IMR-90 (cell line): Measurements from ENCODE around the gene FSTL1. TPM values are rescaled to one million over a fixed set of nuclear protein-coding genes. Genes with fewer than 3 reads are reported as not detected.

Experiments used
- ATAC-seq: fragments of 200-7000 bp; cut with Tn5 transposase; 2 replicates; pipeline ENCODE4 v1.9.1; 2020; ENCODE audit warnings: low read depth, mild to moderate bottlenecking, moderate library complexity
- BruUV-seq: library from RNA; stranded (reverse); fragments of 400-500 nt; replicated peaks from 2 replicates; lab custom pipeline; 2021; lab: Mats Ljungman, UMichigan
- CTCF ChIA-PET: fragments of 300-600 bp; formaldehyde crosslinking; extraction: SDS; loops from one replicate; lab custom pipeline; 2021; ENCODE audit warnings: antibody characterized with exemption; lab: Yijun Ruan, JAX
- POLR2A ChIA-PET: fragments of 300-600 bp; sonication (Branson Sonifier 250); formaldehyde crosslinking; loops from one replicate; lab custom pipeline; 2022; ENCODE audit warnings: antibody characterized with exemption; ENCODE audit not compliant: unreplicated experiment; lab: Charles Lee
- DNase-seq: peaks from one replicate; pipeline ENCODE4 v3.0.0; 2013
- H2AFZ ChIP-seq: replicated peaks from 2 replicates; pipeline ENCODE3; 2013; ENCODE audit warnings: low read length, mild to moderate bottlenecking; ENCODE audit not compliant: poor library complexity
- H2AK5ac ChIP-seq: 2 replicates; pipeline ENCODE4 v1.6.1; 2013; ENCODE audit warnings: low read depth, low read length, inconsistent platforms
- H2AK9ac ChIP-seq: replicated peaks from 2 replicates; pipeline ENCODE3; 2013; ENCODE audit warnings: mild to moderate bottlenecking, low read depth, low read length, moderate library complexity; ENCODE audit not compliant: poor library complexity
- H2BK120ac ChIP-seq: 2 replicates; pipeline ENCODE4 v1.6.1; 2013; ENCODE audit warnings: low read depth, low read length, inconsistent platforms
- H2BK15ac ChIP-seq: 3 replicates; pipeline ENCODE4 v1.6.1; 2013; ENCODE audit warnings: low read depth, low read length, inconsistent platforms
- H2BK20ac ChIP-seq: 2 replicates; pipeline ENCODE4 v1.6.1; 2013; ENCODE audit warnings: low read depth, mild to moderate bottlenecking, inconsistent platforms, low read length, moderate library complexity
- H2BK5ac ChIP-seq: 2 replicates; pipeline ENCODE4 v1.6.1; 2013; ENCODE audit warnings: mild to moderate bottlenecking, low read depth, low read length, inconsistent platforms; ENCODE audit not compliant: poor library complexity, severe bottlenecking
- H3K14ac ChIP-seq: replicated peaks from 2 replicates; pipeline ENCODE4 v1.6.1; 2013; ENCODE audit warnings: low read depth, low read length, inconsistent platforms
- H3K18ac ChIP-seq: 2 replicates; pipeline ENCODE4 v1.6.1; 2013; ENCODE audit warnings: low read depth, low read length, control low read depth
- H3K23ac ChIP-seq: 2 replicates; pipeline ENCODE4 v1.6.1; 2013; ENCODE audit warnings: low read depth, low read length, inconsistent platforms
- H3K27ac ChIP-seq: 2 replicates; pipeline ENCODE4 v1.5.1; 2013; ENCODE audit warnings: mild to moderate bottlenecking, control low read depth, low read length; ENCODE audit not compliant: insufficient read depth
- H3K27me3 ChIP-seq: 2 replicates; pipeline ENCODE4 v1.6.1; 2013; ENCODE audit warnings: low read length; ENCODE audit not compliant: control insufficient read depth, insufficient read depth
- H3K36me3 ChIP-seq: 2 replicates; pipeline ENCODE4 v1.6.1; 2013; ENCODE audit warnings: low read length, mixed read lengths; ENCODE audit not compliant: control insufficient read depth, insufficient read depth
- H3K4ac ChIP-seq: 2 replicates; pipeline ENCODE4 v1.6.1; 2013; ENCODE audit warnings: low read depth, low read length, inconsistent platforms
- H3K4me1 ChIP-seq: 2 replicates; pipeline ENCODE4 v1.6.1; 2013; ENCODE audit warnings: low read length, mixed read lengths; ENCODE audit not compliant: control insufficient read depth, insufficient read depth
- H3K4me2 ChIP-seq: 2 replicates; pipeline ENCODE4 v1.6.1; 2013; ENCODE audit warnings: low read depth, mild to moderate bottlenecking, control low read depth, low read length, moderate library complexity
- H3K4me3 ChIP-seq: 2 replicates; pipeline ENCODE4 v1.5.1; 2013; ENCODE audit warnings: low read depth, mild to moderate bottlenecking, control low read depth, low read length, moderate library complexity; ENCODE audit not compliant: insufficient read depth
- H3K56ac ChIP-seq: 2 replicates; pipeline ENCODE4 v1.6.1; 2013; ENCODE audit warnings: low read length, inconsistent platforms; ENCODE audit not compliant: insufficient read depth; ENCODE audit errors: extremely low read depth
- H3K79me1 ChIP-seq, 2 experiments: 2 replicates each; pipeline ENCODE4 v1.6.1; 2013; ENCODE audit warnings: low read length in 2 of 2, inconsistent platforms in 1 of 2, low read depth in 1 of 2
- H3K9ac ChIP-seq: 2 replicates; pipeline ENCODE4 v1.6.1; 2013; ENCODE audit warnings: low read depth, low read length, control low read depth
- H3K9me1 ChIP-seq: 2 replicates; pipeline ENCODE4 v1.6.1; 2013; ENCODE audit warnings: low read length, inconsistent platforms; ENCODE audit not compliant: insufficient read depth
- H3K9me3 ChIP-seq: 2 replicates; pipeline ENCODE4 v1.6.1; 2013; ENCODE audit warnings: low read length; ENCODE audit not compliant: control insufficient read depth, insufficient read depth
- H4K20me1 ChIP-seq: 2 replicates; pipeline ENCODE4 v1.6.1; 2013; ENCODE audit warnings: low read length, inconsistent platforms; ENCODE audit not compliant: insufficient read depth
- H4K5ac ChIP-seq: 2 replicates; pipeline ENCODE4 v1.6.1; 2013; ENCODE audit warnings: mild to moderate bottlenecking, low read depth, low read length, control low read depth
- H4K8ac ChIP-seq, 2 experiments: 2 replicates each; pipeline ENCODE4 v1.6.1; 2013; ENCODE audit warnings: low read depth in 2 of 2, low read length in 2 of 2, control low read depth in 1 of 2, inconsistent platforms in 1 of 2
- H4K91ac ChIP-seq: 2 replicates; pipeline ENCODE4 v1.6.1; 2013; ENCODE audit warnings: low read depth, low read length, inconsistent platforms; ENCODE audit not compliant: insufficient read depth
- BHLHE40 ChIP-seq: fragments of 150-350 bp; IDR thresholded peaks from 2 replicates; pipeline ENCODE4 v1.6.1; 2016; ENCODE audit warnings: mild to moderate bottlenecking, low read depth, low read length
- CEBPB ChIP-seq: IDR thresholded peaks from 2 replicates; pipeline ENCODE4 v1.6.1; 2012; ENCODE audit warnings: low read depth, low read length, improper control_type of control experiment
- MAFK ChIP-seq: IDR thresholded peaks from 2 replicates; pipeline ENCODE4 v1.6.1; 2012; ENCODE audit warnings: low read depth, low read length, improper control_type of control experiment
- MAZ ChIP-seq: IDR thresholded peaks from 2 replicates; pipeline ENCODE4 v1.6.1; 2012; ENCODE audit warnings: low read depth, mild to moderate bottlenecking, low read length, improper control_type of control experiment, moderate library complexity, borderline replicate concordance
- MXI1 ChIP-seq: IDR thresholded peaks from 2 replicates; pipeline ENCODE4 v1.6.1; 2012; ENCODE audit warnings: low read depth, mild to moderate bottlenecking, low read length, moderate library complexity, borderline replicate concordance
- RAD21 ChIP-seq: IDR thresholded peaks from 2 replicates; pipeline ENCODE4 v1.6.1; 2012; ENCODE audit warnings: low read length, improper control_type of control experiment
- RFX5 ChIP-seq: IDR thresholded peaks from 2 replicates; pipeline ENCODE4 v1.8.0; 2012; ENCODE audit warnings: low read depth, mild to moderate bottlenecking, low read length, moderate library complexity
- SMC3 ChIP-seq: fragments of 150-350 bp; IDR thresholded peaks from 2 replicates; pipeline ENCODE4 v1.6.1; 2016; ENCODE audit warnings: low read depth, mild to moderate bottlenecking, antibody characterized with exemption, low read length, moderate library complexity
- WGBS, 2 experiments: methylation state at CpG; one replicate each; pipeline versions ENCODE4 v1.1.5 to v1.1.7; 2013; ENCODE audit warnings: missing lambda C conversion rate in 2 of 2; ENCODE audit not compliant: insufficient read length in 1 of 2; ENCODE audit errors: extremely low coverage in 2 of 2; 5-methylcytosine and 5-hydroxymethylcytosine counted together
- dilution Hi-C: fragments of 300-500 bp; cut with HindIII; formaldehyde crosslinking; loops from one replicate; pipeline ENCODE4 v1.14.3; 2018; ENCODE audit warnings: low sequenced_read_pairs; ENCODE audit not compliant: unreplicated experiment
- in situ Hi-C: fragments of 300-500 bp; cut with MboI; formaldehyde crosslinking; loops from 3 replicates; pipeline ENCODE4 v1.14.3; 2019; ENCODE audit warnings: low sequenced_read_pairs, inconsistent platforms, mixed read lengths
- intact Hi-C: fragments of 100-400 bp; cut with micrococcal nuclease; formaldehyde crosslinking; loops from 2 replicates; pipeline ENCODE4 v1.10.0; 2022
- polyA plus RNA-seq, 3 experiments: library from polyadenylated mRNA; depleted of rRNA; stranded (reverse); fragments of >200 nt; gene quantifications; 2 replicates each; pipeline ENCODE4 v1.2.3, GENCODE V29; 2012; ENCODE audit warnings: low replicate concordance in 1 of 3
- total RNA-seq: library from RNA; depleted of rRNA; stranded (reverse); fragments of >200 nt; gene quantifications from 2 replicates; pipeline ENCODE4 v1.2.3, GENCODE V29; 2012
- TF ChIP-seq, protein P1 (sequence below): fragments of 150-350 bp; IDR thresholded peaks from 2 replicates; pipeline ENCODE4 v1.6.1; 2017; ENCODE audit warnings: mild to moderate bottlenecking, antibody characterized with exemption, low read length, low read depth
- TF ChIP-seq, protein P2 (sequence below): conservative IDR thresholded peaks from 2 replicates; pipeline ENCODE4 v1.5.1; 2012; ENCODE audit warnings: mild to moderate bottlenecking, low read depth, low read length, improper control_type of control experiment
- TF ChIP-seq, protein P3 (sequence below): fragments of 150-350 bp; IDR thresholded peaks from 2 replicates; pipeline ENCODE4 v1.6.1; 2016; ENCODE audit warnings: low read depth, mild to moderate bottlenecking, low read length, moderate library complexity, borderline replicate concordance

FSTL1 gene
- total and polyA plus RNA-seq, 2 of the 4 experiments (the other 2 are of a cell fraction), result 864 to 1,642 TPM

DNA sequence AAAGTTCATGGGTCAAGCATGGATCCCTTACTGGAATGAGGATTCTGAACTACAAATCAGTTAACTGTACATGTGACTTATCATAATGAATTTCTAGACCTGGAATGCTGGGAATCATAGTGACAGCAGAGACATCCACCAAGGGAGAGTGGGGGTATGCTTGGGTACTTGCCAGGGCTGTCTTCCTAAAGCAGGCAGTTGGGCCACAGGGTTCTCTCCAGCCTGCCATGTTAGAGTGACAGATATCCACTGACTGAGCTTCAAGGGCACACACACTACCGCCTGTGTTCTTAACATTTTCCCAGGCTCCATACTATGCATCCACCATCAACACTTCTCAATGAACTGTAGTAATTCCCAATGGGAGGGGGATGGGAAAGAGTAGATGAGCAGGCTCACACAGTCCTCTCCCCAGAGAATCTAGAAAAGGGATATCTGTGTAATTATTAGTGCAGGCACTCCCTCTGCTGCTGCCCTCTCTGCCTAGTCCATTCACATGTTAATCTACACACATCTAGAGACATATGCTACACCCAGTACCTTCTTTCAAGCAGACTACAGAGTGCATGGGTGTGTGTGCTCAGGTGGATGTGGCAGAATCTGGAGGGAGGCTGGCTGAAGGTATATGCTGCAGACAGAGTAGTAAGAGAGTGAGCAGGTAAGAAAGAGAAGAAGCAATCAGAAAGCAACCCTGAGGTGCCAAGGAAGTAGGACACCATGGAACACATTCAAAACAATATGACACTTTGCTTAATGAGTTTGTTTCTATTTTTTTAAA lies 3.7 kb downstream of the FSTL1 start:
- peak overlapping the region; percentile 95 for H3K4me2 ChIP-seq
- ChIA-PET POLR2A (interaction anchor here (0.6 kb wide), 1 partner anchor 112 kb away, joined by 3 read pairs; no protein-coding TSS in a partner anchor), CTCF (interaction anchor here (0.6 kb wide), 1 partner anchor 994 kb away, joined by 4 read pairs; no protein-coding TSS in a partner anchor)
- peak overlapping the region; percentile 28 for H2BK5ac ChIP-seq
- H4K5ac ChIP-seq, result no peak overlapping the region
- TF ChIP-seq SMC3 (no peak), RAD21 (no peak), MXI1 (no peak), CEBPB (no peak), MAFK (no peak), BHLHE40 (no peak), RFX5 (no peak), MAZ (no peak)
- TF ChIP-seq, protein P1, sequence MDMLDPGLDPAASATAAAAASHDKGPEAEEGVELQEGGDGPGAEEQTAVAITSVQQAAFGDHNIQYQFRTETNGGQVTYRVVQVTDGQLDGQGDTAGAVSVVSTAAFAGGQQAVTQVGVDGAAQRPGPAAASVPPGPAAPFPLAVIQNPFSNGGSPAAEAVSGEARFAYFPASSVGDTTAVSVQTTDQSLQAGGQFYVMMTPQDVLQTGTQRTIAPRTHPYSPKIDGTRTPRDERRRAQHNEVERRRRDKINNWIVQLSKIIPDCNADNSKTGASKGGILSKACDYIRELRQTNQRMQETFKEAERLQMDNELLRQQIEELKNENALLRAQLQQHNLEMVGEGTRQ, result no peak
- TF ChIP-seq, protein P2, sequence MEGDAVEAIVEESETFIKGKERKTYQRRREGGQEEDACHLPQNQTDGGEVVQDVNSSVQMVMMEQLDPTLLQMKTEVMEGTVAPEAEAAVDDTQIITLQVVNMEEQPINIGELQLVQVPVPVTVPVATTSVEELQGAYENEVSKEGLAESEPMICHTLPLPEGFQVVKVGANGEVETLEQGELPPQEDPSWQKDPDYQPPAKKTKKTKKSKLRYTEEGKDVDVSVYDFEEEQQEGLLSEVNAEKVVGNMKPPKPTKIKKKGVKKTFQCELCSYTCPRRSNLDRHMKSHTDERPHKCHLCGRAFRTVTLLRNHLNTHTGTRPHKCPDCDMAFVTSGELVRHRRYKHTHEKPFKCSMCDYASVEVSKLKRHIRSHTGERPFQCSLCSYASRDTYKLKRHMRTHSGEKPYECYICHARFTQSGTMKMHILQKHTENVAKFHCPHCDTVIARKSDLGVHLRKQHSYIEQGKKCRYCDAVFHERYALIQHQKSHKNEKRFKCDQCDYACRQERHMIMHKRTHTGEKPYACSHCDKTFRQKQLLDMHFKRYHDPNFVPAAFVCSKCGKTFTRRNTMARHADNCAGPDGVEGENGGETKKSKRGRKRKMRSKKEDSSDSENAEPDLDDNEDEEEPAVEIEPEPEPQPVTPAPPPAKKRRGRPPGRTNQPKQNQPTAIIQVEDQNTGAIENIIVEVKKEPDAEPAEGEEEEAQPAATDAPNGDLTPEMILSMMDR, result no peak
- TF ChIP-seq, protein P3, sequence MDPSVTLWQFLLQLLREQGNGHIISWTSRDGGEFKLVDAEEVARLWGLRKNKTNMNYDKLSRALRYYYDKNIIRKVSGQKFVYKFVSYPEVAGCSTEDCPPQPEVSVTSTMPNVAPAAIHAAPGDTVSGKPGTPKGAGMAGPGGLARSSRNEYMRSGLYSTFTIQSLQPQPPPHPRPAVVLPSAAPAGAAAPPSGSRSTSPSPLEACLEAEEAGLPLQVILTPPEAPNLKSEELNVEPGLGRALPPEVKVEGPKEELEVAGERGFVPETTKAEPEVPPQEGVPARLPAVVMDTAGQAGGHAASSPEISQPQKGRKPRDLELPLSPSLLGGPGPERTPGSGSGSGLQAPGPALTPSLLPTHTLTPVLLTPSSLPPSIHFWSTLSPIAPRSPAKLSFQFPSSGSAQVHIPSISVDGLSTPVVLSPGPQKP, result no peak
- H3K4me3 ChIP-seq, result no peak overlapping the region
- H3K9me3 ChIP-seq, result no peaks in the 10 kb centered on the region
- peak overlapping the region; percentile 68 for H3K14ac ChIP-seq
- H3K27me3 ChIP-seq, result no peaks in the 10 kb centered on the region
- in situ Hi-C loops (loop anchor here (25.0 kb wide), 2 partner anchors 340 to 1040 kb away; no protein-coding TSS in a partner anchor), dilution Hi-C loops (no loop called here), intact Hi-C loops (loop anchor here (1.0 kb wide), 1 partner anchor 43 kb away; no protein-coding TSS in a partner anchor)
- peaks cover 62% of the 10 kb centered on the region for H4K20me1 ChIP-seq
- BruUV-seq, result TSS peak; percentile 0
- no peak for ATAC-seq
- 0 out of 2 replicates have a peak overlapping the region, but pooled peaks have one; percentile 56 for H3K4ac ChIP-seq
- peaks cover 19% of the 10 kb centered on the region for H3K4me1 ChIP-seq
- no peak overlapping the region for H2AK9ac ChIP-seq
- H2BK120ac ChIP-seq, result peak overlapping the region; percentile 42; the same call in 1 of the 2 replicates
- peak overlapping the region; percentile 59; the same call in 1 of the 2 replicates for H3K9ac ChIP-seq
- H3K18ac ChIP-seq, result peak overlapping the region; percentile 16; the same call in 1 of the 2 replicates
- H3K23ac ChIP-seq, result peak overlapping the region; percentile 21
- no peak overlapping the region; a peak in 1 of 4 replicates for H4K8ac ChIP-seq
- peak overlapping the region; percentile 33 for H3K27ac ChIP-seq
- H3K56ac ChIP-seq, result no peak overlapping the region
- peaks cover 23% of the 10 kb centered on the region for H3K9me1 ChIP-seq
- DNase-seq, result no peak
- H2BK15ac ChIP-seq, result 0 out of 3 replicates have a peak overlapping the region, but pooled peaks have one; percentile 21
- 0 out of 2 replicates have a peak overlapping the region, but pooled peaks have one; percentile 1 for H2AK5ac ChIP-seq
- no peak overlapping the region for H4K91ac ChIP-seq
- peaks cover 26% of the 10 kb centered on the region for H3K36me3 ChIP-seq
- H2AFZ ChIP-seq, result no peak overlapping the region
- WGBS, 2 experiments, result no CpG with 5 or more reads among the region's 1 CpG
- peaks cover 5 to 39% of the 10 kb centered on the region in 2 experiments; a peak in 2 of 4 replicates for H3K79me1 ChIP-seq
- H2BK20ac ChIP-seq, result no peak overlapping the region
